NCI-H2196 treated with DMSO at 0.1 percent for 48 hours (cell line): ENCODE data around the gene CERCAM.
A peak's percentile ranks its signal among the peaks of the same experiment; 100 is the strongest.
"Not testable (repeated sequence)": the region's sequence is repeated elsewhere in the genome, so short reads cannot be mapped to it uniquely, and the experiment has no call there.

Experiments used
- DNase-seq: peaks from one replicate; lab custom pipeline; 2025; ENCODE audit not compliant: unreplicated experiment; lab: John Stamatoyannopoulos, UW

Gene CERCAM

GRCh38 chr9:128416014-128416413 is 4.6 kb upstream of the CERCAM start:
- DNase-seq, result no peak

- no peak for DNase-seq
Observed at GRCh38 chr9:128416432-128417019, 4.1 kb upstream of the CERCAM start.

DNA sequence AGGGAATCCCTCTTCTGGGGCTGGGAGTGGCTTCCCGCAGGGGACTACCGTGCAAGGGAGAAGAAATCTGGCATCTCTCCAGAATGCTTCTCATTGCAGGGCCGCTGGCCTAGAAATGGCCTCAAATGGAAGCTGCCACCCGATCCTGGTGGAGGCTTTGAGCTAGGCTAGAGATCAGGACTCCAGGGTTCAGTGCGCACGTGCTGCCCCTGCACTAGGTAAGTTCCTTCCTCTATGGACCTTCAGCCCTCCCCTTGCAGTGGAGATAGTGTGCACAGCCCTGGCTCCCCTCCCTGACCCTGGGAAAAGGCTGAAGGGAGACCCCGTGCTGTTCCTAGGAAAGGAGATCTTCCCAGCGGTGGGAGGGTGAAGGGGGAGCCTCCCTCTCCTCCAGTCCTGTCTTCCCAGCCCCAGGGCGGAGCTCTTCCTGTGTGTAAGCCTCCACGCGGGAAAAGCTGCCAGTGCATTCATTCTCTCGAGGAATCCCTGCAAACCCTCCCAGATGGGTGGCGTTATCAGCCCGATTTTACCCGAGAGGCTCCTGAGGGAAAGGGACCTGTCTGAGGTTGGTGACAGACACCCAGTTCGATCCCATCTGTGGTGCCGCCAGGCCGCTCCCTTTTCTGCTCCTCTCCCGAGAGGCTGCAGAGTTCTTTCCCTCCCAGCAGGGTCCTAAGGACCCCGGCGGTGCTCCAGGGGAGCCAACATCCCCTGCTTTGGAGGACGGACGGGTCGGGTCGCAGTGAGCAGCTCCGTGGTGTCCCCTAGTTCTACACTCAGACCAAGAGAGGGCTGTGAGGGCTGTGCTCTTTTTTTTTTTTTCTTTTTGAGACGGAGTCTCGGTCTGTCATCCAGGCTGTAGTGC is 1.4 kb upstream of the CERCAM start:
- peak; percentile 29 for DNase-seq

DNA sequence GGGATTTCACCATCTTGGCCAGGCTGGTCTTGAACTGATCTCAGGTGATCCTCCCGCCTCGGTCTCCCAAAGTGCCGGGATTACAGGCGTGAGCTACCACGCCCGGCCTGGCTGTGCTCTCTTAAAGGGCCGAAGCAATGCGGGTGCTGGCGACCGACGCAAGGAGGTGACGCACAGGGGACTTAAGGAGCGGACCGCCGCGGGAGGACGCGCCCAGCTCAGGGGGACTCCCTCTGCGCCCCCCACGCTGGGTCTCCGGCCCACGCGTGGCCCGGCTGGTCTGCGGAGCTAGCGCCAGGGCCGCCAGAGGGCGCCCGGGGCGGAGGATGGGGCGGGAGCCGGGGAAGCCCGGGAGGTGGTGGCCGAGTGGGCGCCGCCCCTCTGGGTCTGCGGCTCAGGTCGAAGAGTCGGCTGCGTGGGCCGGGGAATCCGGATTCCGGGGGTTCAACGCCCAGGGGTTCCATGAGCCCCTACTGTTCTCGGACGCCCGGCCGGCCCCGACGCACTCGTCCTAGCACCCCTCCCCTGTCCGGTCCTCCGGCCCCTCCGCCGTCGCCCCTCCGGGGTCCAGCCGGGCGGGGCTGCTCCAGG is 502 bp upstream of the CERCAM start:
- peak; percentile 35 for DNase-seq

GRCh38 chr9:128421482-128421996 is 882 bp downstream of the CERCAM start:
- no peak for DNase-seq

- DNase-seq, result not testable (repeated sequence)
Observed at GRCh38 chr9:128422022-128422782, 1.5 kb downstream of the CERCAM start.

GRCh38 chr9:128422783-128423150 is 2.1 kb downstream of the CERCAM start:
- no peak for DNase-seq

DNA sequence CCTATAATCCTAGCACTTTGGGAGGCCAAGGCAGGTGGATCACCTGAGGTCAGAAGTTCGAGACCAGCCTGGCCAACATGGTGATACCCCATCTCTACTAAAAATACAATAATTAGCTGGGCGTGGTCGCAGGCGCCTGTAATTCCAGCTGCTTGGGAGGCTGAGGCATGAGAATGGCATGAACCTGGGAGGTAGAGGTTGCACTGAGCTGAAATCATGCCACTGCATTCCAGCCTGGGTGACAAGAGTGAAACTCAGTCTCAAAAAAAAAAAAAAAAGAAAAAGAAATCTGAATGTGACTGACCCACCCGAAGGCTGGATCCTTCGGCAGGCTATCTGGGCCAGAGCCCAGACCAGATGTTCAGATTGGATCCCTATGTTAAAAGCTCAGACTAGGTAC is 2.7 kb downstream of the CERCAM start:
- not testable (repeated sequence) for DNase-seq

DNA sequence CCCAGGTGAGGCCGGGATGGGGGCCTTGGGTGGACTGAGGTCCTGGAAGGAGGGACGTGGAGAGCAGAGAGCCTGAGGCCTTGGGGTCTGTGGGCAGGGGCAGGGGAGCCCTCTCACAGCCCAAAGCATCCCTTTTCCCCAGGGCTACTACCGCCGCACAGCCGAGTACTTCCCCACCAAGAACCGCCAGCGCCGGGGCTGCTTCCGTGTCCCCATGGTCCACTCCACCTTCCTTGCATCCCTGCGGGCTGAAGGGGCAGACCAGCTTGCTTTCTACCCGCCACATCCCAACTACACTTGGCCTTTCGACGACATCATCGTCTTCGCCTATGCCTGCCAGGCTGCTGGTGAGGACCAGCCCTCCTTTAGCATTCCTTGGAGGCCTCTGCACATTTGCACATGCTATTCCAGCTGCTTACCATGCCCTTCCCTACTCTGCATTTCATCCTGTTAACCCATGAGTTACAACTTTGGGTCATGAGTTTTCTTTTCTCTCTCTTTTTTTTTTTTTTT is 3.7 kb downstream of the CERCAM start:
- DNase-seq, result no peak

DNA sequence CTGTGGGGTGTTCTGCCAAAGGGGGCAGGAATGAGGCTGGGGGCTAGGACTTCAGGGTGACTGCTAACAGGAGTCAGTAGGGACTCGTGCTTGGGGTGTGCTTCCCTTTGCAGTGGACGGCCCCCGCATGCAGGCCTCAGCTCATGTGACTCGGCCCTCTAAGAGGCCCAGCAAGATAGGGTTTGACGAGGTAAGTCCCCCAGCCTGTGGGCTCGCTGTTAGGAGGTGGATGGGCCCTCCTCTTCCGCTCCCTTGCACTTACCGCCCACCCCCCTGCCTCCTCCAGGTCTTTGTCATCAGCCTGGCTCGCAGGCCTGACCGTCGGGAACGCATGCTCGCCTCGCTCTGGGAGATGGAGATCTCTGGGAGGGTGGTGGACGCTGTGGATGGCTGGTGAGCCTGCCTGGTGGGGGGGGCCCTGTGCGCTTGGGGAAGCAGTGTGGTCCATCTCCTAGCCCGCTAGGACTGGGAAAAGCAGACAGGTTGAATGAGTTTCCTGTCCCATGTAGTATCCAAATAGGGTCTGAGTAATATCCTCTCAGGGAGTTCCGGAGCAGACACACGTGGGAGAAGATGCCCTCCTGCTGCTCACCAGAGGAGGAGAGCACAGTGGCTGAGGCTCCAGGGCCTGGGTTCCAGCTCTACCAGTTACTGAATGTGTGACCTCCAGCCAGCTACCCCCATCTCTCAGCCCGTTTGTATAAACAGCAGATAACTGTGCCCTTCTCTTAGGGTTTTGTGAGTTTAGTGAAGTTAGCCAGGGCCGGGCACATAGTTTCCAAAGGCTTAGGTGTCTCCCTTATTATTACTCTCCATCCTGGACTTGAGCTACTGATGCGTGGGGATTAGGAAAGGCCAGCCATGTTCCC is 8.2 kb downstream of the CERCAM start:
- no peak for DNase-seq

- DNase-seq, result no peak
Observed at GRCh38 chr9:128429513-128430086, 8.9 kb downstream of the CERCAM start.

DNA sequence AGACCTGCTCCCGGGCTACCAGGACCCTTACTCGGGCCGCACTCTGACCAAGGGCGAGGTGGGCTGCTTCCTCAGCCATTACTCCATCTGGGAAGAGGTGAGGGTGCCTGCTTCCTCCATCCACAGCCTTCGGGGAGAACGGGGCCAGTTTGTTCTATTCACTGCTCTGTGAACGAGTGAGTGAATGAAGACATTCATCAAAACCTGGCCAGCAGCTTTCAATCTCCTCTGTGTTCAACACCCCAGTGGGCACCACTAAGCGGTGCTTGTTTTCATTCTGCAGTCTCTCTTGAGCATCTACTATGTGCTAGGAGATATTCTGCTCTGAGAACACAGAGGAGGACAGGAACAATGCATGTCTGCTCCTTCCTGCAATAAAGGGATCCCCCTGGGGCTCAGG is 10.6 kb downstream of the CERCAM start:
- DNase-seq, result no peak

DNA sequence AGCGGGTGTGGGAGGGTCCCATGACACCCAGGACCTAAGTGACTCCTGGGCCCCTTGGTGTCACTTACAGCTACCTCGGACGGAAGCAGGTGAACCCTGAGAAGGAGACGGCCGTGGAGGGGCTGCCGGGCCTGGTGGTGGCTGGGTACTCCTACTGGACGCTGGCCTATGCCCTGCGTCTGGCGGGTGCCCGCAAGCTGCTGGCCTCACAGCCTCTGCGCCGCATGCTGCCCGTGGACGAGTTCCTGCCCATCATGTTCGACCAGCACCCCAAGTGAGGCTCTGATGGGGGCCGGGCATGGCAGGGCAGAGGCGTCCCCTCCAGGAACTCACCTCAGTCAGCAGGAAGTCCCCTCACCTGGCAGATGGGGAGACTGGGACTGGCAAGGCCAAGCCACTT is 13.7 kb downstream of the CERCAM start:
- DNase-seq, result no peak

GRCh38 chr9:128435611-128436010 is 15.0 kb downstream of the CERCAM start:
- DNase-seq, result no peak

GRCh38 chr9:128438343-128439109 is 17.9 kb downstream of the CERCAM start:
- peak; percentile 79 for DNase-seq

DNA sequence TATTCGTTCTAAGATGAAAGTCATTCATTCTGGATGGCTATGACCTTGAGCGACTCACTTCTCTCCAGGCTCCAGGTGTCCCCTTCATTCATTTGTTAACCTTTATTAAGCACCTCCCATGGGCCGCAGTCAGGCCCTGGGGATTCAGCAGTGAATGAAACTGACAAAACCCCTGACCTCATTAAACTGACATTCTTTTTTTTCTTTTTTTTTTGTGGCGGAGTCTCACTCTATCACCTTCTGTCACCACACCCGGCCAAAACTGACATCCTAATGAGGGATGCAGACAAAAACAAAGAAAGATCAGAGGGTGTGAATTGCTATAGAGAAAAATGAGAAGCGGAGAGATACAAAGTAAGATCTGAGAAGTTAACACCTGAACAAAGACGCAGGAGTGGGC is 18.6 kb downstream of the CERCAM start:
- DNase-seq, result no peak

- DNase-seq, result no peak
Observed at GRCh38 chr9:128442150-128442549, 21.5 kb downstream of the CERCAM start.

DNA sequence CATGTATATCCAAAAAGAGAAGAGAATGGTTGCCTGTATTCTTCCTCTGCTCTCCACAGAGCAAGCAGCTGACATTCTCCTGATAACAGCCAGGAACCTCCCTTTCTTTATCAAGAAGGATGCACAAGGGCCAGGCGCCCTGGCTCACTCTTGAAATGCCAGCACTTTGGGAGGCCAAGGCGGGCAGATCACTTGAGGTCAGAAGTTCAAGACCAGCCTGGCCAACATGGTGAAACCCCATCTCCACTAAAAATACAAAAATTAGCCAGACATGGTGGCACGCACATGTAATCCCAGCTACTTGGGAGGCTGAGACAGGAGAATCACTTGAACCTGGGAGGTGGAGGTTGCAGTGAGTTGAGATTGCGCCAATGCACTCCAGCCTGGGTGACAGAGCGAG is 25.8 kb downstream of the CERCAM start:
- DNase-seq, result not testable (repeated sequence)

DNA sequence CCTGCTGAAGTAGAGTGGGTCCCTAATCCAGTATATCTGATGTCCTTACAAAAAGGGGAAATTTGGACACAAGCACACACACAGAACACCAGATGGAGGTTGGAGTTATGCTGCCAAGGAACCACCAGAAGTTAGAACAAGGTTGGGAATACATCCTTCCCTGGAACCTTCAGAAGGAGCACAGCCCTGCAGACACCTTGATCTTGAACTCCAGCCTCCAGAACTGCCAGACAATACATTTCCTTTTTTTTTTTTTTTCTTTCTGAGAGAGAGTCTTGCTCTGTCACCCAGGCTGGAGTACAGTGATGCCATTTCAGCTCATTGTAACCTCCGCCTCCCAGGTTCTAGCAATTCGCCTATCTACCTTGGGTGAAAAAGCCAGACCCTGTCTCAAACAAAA is 28.1 kb downstream of the CERCAM start:
- no peak for DNase-seq
